GM12874 (cell line): Measurements from ENCODE around the gene GATA5.

Source experiments
- CTCF ChIP-seq: IDR thresholded peaks from 2 replicates; pipeline ENCODE4 v1.5.1; 2011; ENCODE audit warnings: low read depth, mild to moderate bottlenecking, control low read depth, low read length, moderate library complexity; ENCODE audit not compliant: insufficient read depth

GATA5 gene

GRCh38 chr20:62479656-62480055 is 3.9 kb upstream of the GATA5 start:
- TF ChIP-seq CTCF = no peak

GRCh38 chr20:62479156-62479555 is 3.4 kb upstream of the GATA5 start:
- no peak for TF ChIP-seq CTCF

DNA sequence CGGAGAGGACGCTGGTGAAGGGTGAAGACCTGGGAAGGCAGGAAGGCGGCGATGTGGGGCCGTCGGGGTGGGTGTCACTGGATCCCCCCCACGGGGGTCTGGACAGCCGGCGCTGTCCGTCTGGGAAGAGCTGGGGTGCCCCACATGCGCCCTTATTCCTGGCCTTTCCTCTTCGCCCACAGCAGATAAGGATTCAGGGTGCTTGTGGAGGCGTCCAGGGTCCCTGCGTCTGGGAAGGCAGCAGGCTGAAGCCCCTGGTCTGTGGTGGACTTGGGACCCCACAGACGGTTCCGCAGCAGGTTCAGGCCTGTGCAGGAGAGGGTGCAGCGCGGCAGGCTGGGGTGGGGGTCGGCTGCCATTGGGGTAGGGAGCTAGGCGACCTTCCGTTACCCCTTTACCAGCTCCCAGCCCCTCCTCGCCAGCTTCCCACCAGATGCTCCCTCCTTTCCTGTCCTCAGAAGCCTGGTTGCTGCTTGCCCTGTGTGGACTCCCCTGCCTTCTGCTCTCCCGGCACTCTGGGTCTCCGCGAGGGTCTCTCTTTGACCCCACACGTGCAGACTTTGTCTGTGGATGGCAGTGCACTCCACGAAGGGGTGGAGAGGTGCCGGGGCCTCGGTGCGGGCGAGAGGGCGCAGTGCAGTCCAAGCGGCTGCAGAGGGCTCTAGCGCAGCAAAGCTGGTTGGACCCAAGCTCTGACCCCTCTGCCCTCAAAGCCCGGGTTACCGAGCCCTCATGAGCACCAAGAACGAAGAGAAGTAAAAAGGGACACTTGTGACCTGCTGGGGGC is 2.1 kb upstream of the GATA5 start:
- TF ChIP-seq CTCF = no peak

GRCh38 chr20:62476056-62476838 is 452 bp upstream of the GATA5 start:
- no peak for TF ChIP-seq CTCF

DNA sequence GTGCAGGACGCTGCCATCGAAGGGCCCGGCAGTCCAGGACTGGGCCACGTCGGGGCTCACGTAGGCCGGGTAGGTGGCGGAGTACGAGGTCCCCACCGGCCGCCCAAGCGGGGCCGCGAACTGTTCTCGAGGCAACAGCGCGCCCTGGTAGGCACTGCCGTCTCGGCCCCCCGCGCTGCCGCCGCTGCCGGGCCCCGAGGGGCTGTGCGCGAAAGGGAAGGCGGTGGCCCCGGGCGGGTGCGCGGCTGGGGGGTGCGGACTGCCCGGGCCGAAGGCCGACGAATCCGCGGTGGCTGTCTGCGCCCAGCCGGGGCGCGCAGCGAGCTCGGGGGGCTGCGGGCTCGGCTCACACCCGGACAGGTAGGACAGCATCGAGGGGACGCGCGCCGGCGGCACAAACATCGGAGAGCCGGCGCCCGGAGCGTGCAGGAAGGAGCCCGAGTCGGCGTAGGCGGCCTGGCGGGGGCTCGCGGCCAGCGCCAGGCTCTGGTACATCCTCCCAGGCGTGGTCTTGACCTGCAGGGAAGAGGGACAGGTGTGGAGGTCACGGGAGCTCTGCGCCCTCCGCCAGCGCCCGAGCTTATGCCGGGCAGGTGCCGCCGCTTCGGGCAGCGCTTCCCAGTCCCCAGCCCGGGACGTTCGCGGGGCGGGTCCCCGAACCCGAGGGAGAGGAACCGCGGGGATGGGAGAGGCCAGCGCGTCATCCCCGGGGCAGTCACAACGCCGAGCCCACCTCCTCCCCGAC is 596 bp downstream of the GATA5 start:
- TF ChIP-seq CTCF = no peak

GRCh38 chr20:62474604-62475026 is 1.2 kb downstream of the GATA5 start:
- no peak for TF ChIP-seq CTCF
